GM23248 (cell line): ENCODE results near the gene CAMTA1. TPM values are rescaled to one million over a fixed set of nuclear protein-coding genes. Genes with fewer than 3 reads are reported as not detected.

Source experiments
- DNase-seq: peaks from one replicate; pipeline ENCODE4 v3.0.0-alpha.2; 2015
- H2AFZ ChIP-seq: fragments of 200-600 bp; sonication (generic); 2 replicates; pipeline ENCODE4 v1.6.1; 2016; ENCODE audit warnings: antibody characterized with exemption
- H3F3A ChIP-seq: fragments of 200-600 bp; sonication (generic); 2 replicates; pipeline ENCODE4 v1.6.1; 2016; ENCODE audit warnings: mild to moderate bottlenecking, antibody characterized with exemption, mixed run types; ENCODE audit not compliant: insufficient read depth
- H3K27ac ChIP-seq: fragments of 200-600 bp; sonication (generic); 2 replicates; pipeline ENCODE4 v1.5.1; 2016; ENCODE audit warnings: mild to moderate bottlenecking
- H3K27me3 ChIP-seq: fragments of 200-600 bp; sonication (generic); replicated peaks from 2 replicates; pipeline ENCODE4 v1.6.1; 2016; ENCODE audit warnings: mild to moderate bottlenecking; ENCODE audit not compliant: insufficient read depth
- H3K36me3 ChIP-seq: fragments of 200-600 bp; sonication (generic); 2 replicates; pipeline ENCODE4 v1.6.1; 2016; ENCODE audit warnings: low read depth, mild to moderate bottlenecking
- H3K4me1 ChIP-seq: fragments of 200-600 bp; sonication (generic); 2 replicates; pipeline ENCODE4 v1.6.1; 2016; ENCODE audit warnings: mild to moderate bottlenecking; ENCODE audit not compliant: insufficient read depth
- H3K4me2 ChIP-seq: fragments of 200-600 bp; sonication (generic); one replicate; pipeline ENCODE4 v1.6.1; 2016; ENCODE audit warnings: mild to moderate bottlenecking; ENCODE audit not compliant: unreplicated experiment
- H3K4me3 ChIP-seq: fragments of 200-600 bp; sonication (generic); 2 replicates; pipeline ENCODE4 v1.5.1; 2016; ENCODE audit warnings: mild to moderate bottlenecking
- H3K79me2 ChIP-seq: fragments of 200-600 bp; sonication (generic); 2 replicates; pipeline ENCODE4 v1.6.1; 2016; ENCODE audit warnings: mild to moderate bottlenecking; ENCODE audit not compliant: insufficient read depth
- H3K9ac ChIP-seq: fragments of 200-600 bp; sonication (generic); 2 replicates; pipeline ENCODE4 v1.6.1; 2016; ENCODE audit warnings: mild to moderate bottlenecking
- H3K9me2 ChIP-seq: fragments of 200-600 bp; sonication (generic); 2 replicates; pipeline ENCODE4 v1.6.1; 2016; ENCODE audit warnings: mixed run types, mild to moderate bottlenecking, moderate library complexity; ENCODE audit not compliant: insufficient read depth
- H3K9me3 ChIP-seq: fragments of 200-600 bp; sonication (generic); one replicate; pipeline ENCODE4 v1.6.1; 2017; ENCODE audit warnings: low read depth
- H4K20me1 ChIP-seq: fragments of 200-600 bp; sonication (generic); 2 replicates; pipeline ENCODE4 v1.6.0; 2016; ENCODE audit not compliant: insufficient read depth
- EZH2 ChIP-seq: fragments of 200-600 bp; sonication (generic); IDR thresholded peaks from 2 replicates; pipeline ENCODE4 v1.6.1; 2018; ENCODE audit warnings: antibody characterized with exemption, mild to moderate bottlenecking; ENCODE audit not compliant: insufficient read depth, poor library complexity, severe bottlenecking
- EZH2phosphoT487 ChIP-seq: fragments of 200-600 bp; sonication (generic); IDR thresholded peaks from 2 replicates; pipeline ENCODE4 v1.6.1; 2018; ENCODE audit warnings: antibody characterized with exemption, moderate library complexity, mild to moderate bottlenecking, low read depth; ENCODE audit not compliant: insufficient read depth
- WGBS, 2 experiments: methylation state at CpG; one replicate each; pipeline ENCODE4 v1.1.6; 2015 to 2017; ENCODE audit warnings: low lambda C conversion rate in 2 of 2, low coverage in 1 of 2; ENCODE audit errors: missing lambda C conversion rate in 2 of 2; 5-methylcytosine and 5-hydroxymethylcytosine counted together
- in situ Hi-C: fragments of 300-500 bp; cut with MboI; formaldehyde crosslinking; loops from 2 replicates; pipeline ENCODE4 v1.15.0; 2020
- polyA plus RNA-seq: library from polyadenylated mRNA; unstranded; fragments of >200 nt; fragmentation: Nextera tagmentation; extraction: Ambion mirVana; gene quantifications from 2 replicates; pipeline ENCODE4 v1.2.1, GENCODE V29; 2016
- total RNA-seq: library from RNA; depleted of rRNA; stranded (reverse); fragments of >200 nt; shearing (Covaris generic); gene quantifications from 2 replicates; pipeline ENCODE4 v1.2.3, GENCODE V29; 2014

CAMTA1 gene
- total and polyA plus RNA-seq, 2 experiments from 2014 or later, result 50.1 to 165 TPM

- Histone ChIP-seq H3K9ac (no peak overlapping the region), H3K4me2 (peak overlapping the region; percentile 83), H3K27ac (no peak overlapping the region), H3K9me2 (no peaks in the 10 kb centered on the region), H3K79me2 (no peaks in the 10 kb centered on the region), H3K36me3 (no peaks in the 10 kb centered on the region), H3K27me3 (no peaks in the 10 kb centered on the region), H3K4me1 (peaks cover 23% of the 10 kb centered on the region), H3F3A (peaks cover 14% of the 10 kb centered on the region; the same call in 1 of the 2 replicates), H3K9me3 (no peaks in the 10 kb centered on the region), H4K20me1 (no peaks in the 10 kb centered on the region), H2AFZ (peak overlapping the region; percentile 67), H3K4me3 (peak overlapping the region; percentile 51)
- no peak for TF ChIP-seq EZH2
- no peak for TF ChIP-seq EZH2phosphoT487
- DNase-seq, result peak; percentile 84
- 2 to 3% methylated on average over 13 of the region's 13 CpGs for WGBS, 2 experiments
- in situ Hi-C loops, result no loop called here
These were observed 14.4 kb upstream of the CAMTA1 start for GRCh38 chr1:6770751-6771440.

- H3K9me2 ChIP-seq, result no peaks in the 10 kb centered on the region
- 12 to 20% methylated on average over 7 of the region's 7 CpGs for WGBS, 2 experiments
- H3K27ac ChIP-seq, result no peak overlapping the region
- no peak for TF ChIP-seq EZH2phosphoT487
- TF ChIP-seq EZH2, result no peak
- H4K20me1 ChIP-seq, result no peaks in the 10 kb centered on the region
- H3K4me1 ChIP-seq, result peaks cover 23% of the 10 kb centered on the region
- H3K79me2 ChIP-seq, result no peaks in the 10 kb centered on the region
- H3F3A ChIP-seq, result peaks cover 14% of the 10 kb centered on the region; the same call in 1 of the 2 replicates
- no peaks in the 10 kb centered on the region for H3K27me3 ChIP-seq
- H2AFZ ChIP-seq, result peak overlapping the region; percentile 32
- H3K4me2 ChIP-seq, result peak overlapping the region; percentile 83
- in situ Hi-C loops, result no loop called here
- H3K9me3 ChIP-seq, result no peaks in the 10 kb centered on the region
- no peak overlapping the region for H3K9ac ChIP-seq
- no peak overlapping the region; the same call in 1 of the 2 replicates for H3K4me3 ChIP-seq
- H3K36me3 ChIP-seq, result no peaks in the 10 kb centered on the region
- DNase-seq, result no peak
These were observed 13.8 kb upstream of the CAMTA1 start for GRCh38 chr1:6771441-6771769.

GRCh38 chr1:6774381-6774780 is 10.9 kb upstream of the CAMTA1 start:
- no peaks in the 10 kb centered on the region for H4K20me1 ChIP-seq
- no peak overlapping the region for H3K4me2 ChIP-seq
- no peaks in the 10 kb centered on the region for H3K36me3 ChIP-seq
- no peak for DNase-seq
- H3K9ac ChIP-seq, result no peak overlapping the region
- no peak overlapping the region for H3K4me3 ChIP-seq
- in situ Hi-C loops, result no loop called here
- no peaks in the 10 kb centered on the region for H3K9me3 ChIP-seq
- no peaks in the 10 kb centered on the region for H3K9me2 ChIP-seq
- 93 to 94% methylated on average over 1 of the region's 1 CpG for WGBS, 2 experiments
- H3K79me2 ChIP-seq, result no peaks in the 10 kb centered on the region
- no peak overlapping the region for H3K27ac ChIP-seq
- H3F3A ChIP-seq, result peaks cover 14% of the 10 kb centered on the region; the same call in 1 of the 2 replicates
- no peaks in the 10 kb centered on the region; the same call in 1 of the 2 replicates for H3K27me3 ChIP-seq
- TF ChIP-seq EZH2phosphoT487 (no peak), EZH2 (no peak)
- H3K4me1 ChIP-seq, result peaks cover 23% of the 10 kb centered on the region
- no peak overlapping the region for H2AFZ ChIP-seq

GRCh38 chr1:6775261-6776043 is 9.8 kb upstream of the CAMTA1 start:
- no peaks in the 10 kb centered on the region for H3K9me2 ChIP-seq
- no peak for DNase-seq
- H3K27me3 ChIP-seq, result no peaks in the 10 kb centered on the region; the same call in 1 of the 2 replicates
- no peaks in the 10 kb centered on the region for H3K79me2 ChIP-seq
- no peak overlapping the region for H3K9ac ChIP-seq
- no peak for TF ChIP-seq EZH2
- no peak for TF ChIP-seq EZH2phosphoT487
- H2AFZ ChIP-seq, result no peak overlapping the region
- in situ Hi-C loops, result loop anchor here (25.0 kb wide), 1 partner anchor 437 kb away; no protein-coding TSS in a partner anchor
- H3K9me3 ChIP-seq, result no peaks in the 10 kb centered on the region
- no peak overlapping the region for H3K4me2 ChIP-seq
- peaks cover 21% of the 10 kb centered on the region for H3K4me1 ChIP-seq
- no peaks in the 10 kb centered on the region for H3K36me3 ChIP-seq
- WGBS, 2 experiments, result 88 to 91% methylated on average over 8 of the region's 8 CpGs
- no peaks in the 10 kb centered on the region for H4K20me1 ChIP-seq
- no peak overlapping the region for H3K27ac ChIP-seq
- H3F3A ChIP-seq, result peaks cover 14% of the 10 kb centered on the region; the same call in 1 of the 2 replicates
- no peak overlapping the region for H3K4me3 ChIP-seq
